Midbrain (tissue), 1 donor: ENCODE measurements around the gene RAB33A.

Experiments used
- DNase-seq: peaks from one replicate; lab custom pipeline; 2025; lab: John Stamatoyannopoulos, UW

RAB33A gene

GRCh38 chrX:130171446-130172126 is at the start of gene RAB33A:
RAB33A (plus strand) TSS chrX:130171962; CDS start chrX:130172063, 101 bp downstream.
- DNase-seq, result peak; percentile 67

- DNase-seq, result no peak
Measured at GRCh38 chrX:130124577-130124976, 47.2 kb upstream of the RAB33A start.

GRCh38 chrX:130125091-130125874 is 46.5 kb upstream of the RAB33A start:
- peak; percentile 16 for DNase-seq

GRCh38 chrX:130130990-130131389 is 40.8 kb upstream of the RAB33A start:
- no peak for DNase-seq

- no peak for DNase-seq
Measured at GRCh38 chrX:130136496-130136895, 35.3 kb upstream of the RAB33A start.

- DNase-seq, result no peak
Measured at GRCh38 chrX:130136961-130137360, 34.8 kb upstream of the RAB33A start.

- DNase-seq, result no peak
Measured at GRCh38 chrX:130139474-130140201, 32.1 kb upstream of the RAB33A start.

- no peak for DNase-seq
Measured at GRCh38 chrX:130144509-130144908, 27.3 kb upstream of the RAB33A start.

GRCh38 chrX:130145123-130145522 is 26.6 kb upstream of the RAB33A start:
- DNase-seq, result no peak

- no peak for DNase-seq
Measured at GRCh38 chrX:130147631-130148030, 24.1 kb upstream of the RAB33A start.

- no peak for DNase-seq
Measured at GRCh38 chrX:130155564-130155963, 16.2 kb upstream of the RAB33A start.

- no peak for DNase-seq
Measured at GRCh38 chrX:130158311-130158710, 13.5 kb upstream of the RAB33A start.

- no peak for DNase-seq
Measured at GRCh38 chrX:130159776-130160175, 12.0 kb upstream of the RAB33A start.

GRCh38 chrX:130162094-130162735 is 9.5 kb upstream of the RAB33A start:
- DNase-seq, result no peak

- DNase-seq, result no peak
Measured at GRCh38 chrX:130163398-130163797, 8.4 kb upstream of the RAB33A start.

GRCh38 chrX:130165181-130165702 is 6.5 kb upstream of the RAB33A start:
- peak; percentile 64 for DNase-seq

- peak; percentile 89 for DNase-seq
Measured at GRCh38 chrX:130165703-130166502, 5.9 kb upstream of the RAB33A start, which contains the start of gene AIFM1. AIFM1 (minus strand) TSS chrX:130165841; CDS start chrX:130165656, 185 bp downstream.

- no peak for DNase-seq
Measured at GRCh38 chrX:130166503-130166777, 5.3 kb upstream of the RAB33A start.

- no peak for DNase-seq
Measured at GRCh38 chrX:130167040-130167439, 4.7 kb upstream of the RAB33A start.

- DNase-seq, result peak; percentile 89
Measured at GRCh38 chrX:130170752-130171445, 863 bp upstream of the RAB33A start.
